Peyer's patch (tissue), 4 donors: ENCODE data around the gene VANGL2.

Experiments
- POLR2A ChIP-seq, 2 donors: fragments of 450-650 bp; IDR thresholded peaks; one replicate each; pipeline ENCODE4 v1.5.1; 2017; ENCODE audit warnings: antibody characterized with exemption in 2 of 2, mild to moderate bottlenecking in 2 of 2, moderate library complexity in 2 of 2
- TF ChIP-seq, protein P1 (sequence below), 6 experiments: fragments of 450-650 bp in 4 of 6; fragments of 200-600 bp in 2 of 6; sonication (generic) in 1 of 6; IDR thresholded peaks; one replicate each; pipeline ENCODE4 v1.5.1; 2017 to 2019; ENCODE audit warnings: antibody characterized with exemption in 6 of 6, mild to moderate bottlenecking in 3 of 6, moderate library complexity in 1 of 6

DNA sequence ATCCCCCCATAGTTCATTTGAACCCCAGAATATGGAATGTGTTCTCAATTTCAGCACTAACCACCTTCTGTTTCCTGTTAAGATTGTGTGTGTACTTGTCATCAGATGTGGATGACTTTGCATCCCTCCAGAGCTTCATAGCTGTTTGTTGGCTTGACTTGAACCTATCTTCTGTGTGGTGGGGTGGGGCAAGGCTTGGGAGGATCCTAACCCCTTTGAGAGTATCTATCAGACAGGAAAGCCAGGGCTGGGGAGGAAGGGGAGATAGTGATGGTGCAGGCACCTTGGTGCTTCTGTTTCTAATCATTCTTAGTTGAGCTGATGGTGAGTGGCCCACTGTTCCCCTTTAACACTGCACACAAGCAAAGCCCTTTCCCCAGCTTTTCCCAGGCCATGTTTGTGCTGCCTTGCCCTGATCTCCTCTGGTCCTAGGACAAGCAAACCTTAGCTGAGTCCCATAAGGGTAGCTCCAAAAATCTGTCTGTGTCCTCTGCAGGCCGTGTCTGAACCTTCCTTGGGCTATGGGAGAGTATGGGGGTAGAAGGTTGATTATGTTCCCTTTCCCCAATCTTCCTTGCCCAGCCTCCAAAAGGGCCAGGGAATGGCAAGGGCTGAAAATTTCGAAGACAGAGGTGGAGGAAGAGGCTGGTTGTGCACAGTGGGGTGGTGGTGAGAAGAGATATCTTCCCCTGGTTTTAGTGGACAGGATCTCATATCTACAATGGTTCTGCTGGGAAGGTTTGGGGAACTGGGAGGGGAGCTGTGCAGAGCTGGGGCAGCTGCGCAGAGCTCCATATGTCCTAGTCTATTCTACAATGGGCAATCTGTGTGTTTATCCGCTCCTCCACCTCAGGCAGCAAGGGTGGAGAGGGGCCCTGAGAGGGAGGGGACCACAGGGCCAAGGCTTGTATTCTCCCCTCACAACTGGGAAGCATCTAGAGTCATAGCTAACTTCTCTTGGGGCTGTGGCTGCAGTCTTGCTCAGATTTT is 32.1 kb upstream of the VANGL2 start:
- TF ChIP-seq, protein P1, sequence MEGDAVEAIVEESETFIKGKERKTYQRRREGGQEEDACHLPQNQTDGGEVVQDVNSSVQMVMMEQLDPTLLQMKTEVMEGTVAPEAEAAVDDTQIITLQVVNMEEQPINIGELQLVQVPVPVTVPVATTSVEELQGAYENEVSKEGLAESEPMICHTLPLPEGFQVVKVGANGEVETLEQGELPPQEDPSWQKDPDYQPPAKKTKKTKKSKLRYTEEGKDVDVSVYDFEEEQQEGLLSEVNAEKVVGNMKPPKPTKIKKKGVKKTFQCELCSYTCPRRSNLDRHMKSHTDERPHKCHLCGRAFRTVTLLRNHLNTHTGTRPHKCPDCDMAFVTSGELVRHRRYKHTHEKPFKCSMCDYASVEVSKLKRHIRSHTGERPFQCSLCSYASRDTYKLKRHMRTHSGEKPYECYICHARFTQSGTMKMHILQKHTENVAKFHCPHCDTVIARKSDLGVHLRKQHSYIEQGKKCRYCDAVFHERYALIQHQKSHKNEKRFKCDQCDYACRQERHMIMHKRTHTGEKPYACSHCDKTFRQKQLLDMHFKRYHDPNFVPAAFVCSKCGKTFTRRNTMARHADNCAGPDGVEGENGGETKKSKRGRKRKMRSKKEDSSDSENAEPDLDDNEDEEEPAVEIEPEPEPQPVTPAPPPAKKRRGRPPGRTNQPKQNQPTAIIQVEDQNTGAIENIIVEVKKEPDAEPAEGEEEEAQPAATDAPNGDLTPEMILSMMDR (IDR thresholded peaks at IDR 0.05), result no peak
- TF ChIP-seq POLR2A (IDR thresholded peaks at IDR 0.05), result no peak
